Hepatocyte (in vitro differentiated cells): Measurements from ENCODE around the gene GSTA5. TPM values are rescaled to one million over a fixed set of nuclear protein-coding genes. Genes with fewer than 3 reads are reported as not detected.
"Not testable (repeated sequence)": the region's sequence is repeated elsewhere in the genome, so short reads cannot be mapped to it uniquely, and the experiment has no call there.

Source experiments
- DNase-seq: peaks from one replicate; pipeline ENCODE4 v3.0.0-alpha.2; 2016; ENCODE audit warnings: low spot score
- H2AFZ ChIP-seq: fragments of 200-600 bp; sonication (generic); 2 replicates; pipeline ENCODE4 v1.6.0; 2016; ENCODE audit warnings: antibody characterized with exemption, mild to moderate bottlenecking
- H3K27ac ChIP-seq: fragments of 200-600 bp; sonication (generic); 2 replicates; pipeline ENCODE4 v1.5.1; 2016; ENCODE audit warnings: mild to moderate bottlenecking
- H3K27me3 ChIP-seq: fragments of 200-600 bp; sonication (generic); 2 replicates; pipeline ENCODE4 v1.6.1; 2016
- H3K36me3 ChIP-seq: fragments of 200-600 bp; sonication (generic); replicated peaks from 2 replicates; pipeline ENCODE4 v1.5.1; 2016; ENCODE audit warnings: low read depth; ENCODE audit not compliant: insufficient read depth
- H3K4me1 ChIP-seq: fragments of 200-600 bp; sonication (generic); 2 replicates; pipeline ENCODE4 v1.5.1; 2016; ENCODE audit warnings: mild to moderate bottlenecking, moderate library complexity; ENCODE audit not compliant: insufficient read depth
- H3K4me2 ChIP-seq: fragments of 200-600 bp; sonication (generic); 2 replicates; pipeline ENCODE4 v1.6.0; 2016
- H3K4me3 ChIP-seq: fragments of 200-600 bp; sonication (generic); 2 replicates; pipeline ENCODE4 v1.5.1; 2016; ENCODE audit warnings: mild to moderate bottlenecking
- H3K79me2 ChIP-seq: fragments of 200-600 bp; sonication (generic); 2 replicates; pipeline ENCODE4 v1.6.0; 2017; ENCODE audit warnings: mild to moderate bottlenecking
- H3K9me2 ChIP-seq: fragments of 200-600 bp; sonication (generic); replicated peaks from 2 replicates; pipeline ENCODE4 v1.6.0; 2017; ENCODE audit warnings: mild to moderate bottlenecking; ENCODE audit not compliant: insufficient read depth
- H3K9me3 ChIP-seq: fragments of 200-600 bp; sonication (generic); 2 replicates; pipeline ENCODE4 v1.5.1; 2016; ENCODE audit warnings: low read depth, mild to moderate bottlenecking
- H4K20me1 ChIP-seq: fragments of 200-600 bp; sonication (generic); 2 replicates; pipeline ENCODE4 v1.6.0; 2016; ENCODE audit warnings: mild to moderate bottlenecking; ENCODE audit not compliant: insufficient read depth, poor library complexity, severe bottlenecking
- EZH2 ChIP-seq: fragments of 200-600 bp; sonication (generic); IDR thresholded peaks from 2 replicates; pipeline ENCODE4 v1.6.1; 2016; ENCODE audit warnings: antibody characterized with exemption, mild to moderate bottlenecking, borderline replicate concordance
- EZH2phosphoT487 ChIP-seq: fragments of 200-600 bp; sonication (generic); IDR thresholded peaks from one replicate; pipeline ENCODE4 v1.6.1; 2018; ENCODE audit warnings: antibody characterized with exemption, mild to moderate bottlenecking, low read depth, moderate library complexity; ENCODE audit not compliant: unreplicated experiment, severe bottlenecking
- WGBS: methylation state at CpG from one replicate; pipeline ENCODE4 v1.1.6; 2016; ENCODE audit warnings: low lambda C conversion rate; ENCODE audit errors: missing lambda C conversion rate; 5-methylcytosine and 5-hydroxymethylcytosine counted together
- polyA plus RNA-seq: library from polyadenylated mRNA; unstranded; fragments of >200 nt; fragmentation: Nextera tagmentation; extraction: Ambion mirVana; gene quantifications from 2 replicates; pipeline ENCODE4 v1.2.1, GENCODE V29; 2016
- total RNA-seq: library from RNA; depleted of rRNA; stranded (reverse); fragments of >200 nt; gene quantifications from 2 replicates; pipeline ENCODE4 v1.2.3, GENCODE V29; 2014
- TF ChIP-seq, protein P1 (sequence below): fragments of 200-600 bp; sonication (generic); IDR thresholded peaks from 2 replicates; pipeline ENCODE4 v1.5.1; 2016; ENCODE audit warnings: antibody characterized with exemption, mild to moderate bottlenecking; ENCODE audit not compliant: poor library complexity

Gene GSTA5
- total and polyA plus RNA-seq, 2 experiments from 2014 or later: not detected

DNA sequence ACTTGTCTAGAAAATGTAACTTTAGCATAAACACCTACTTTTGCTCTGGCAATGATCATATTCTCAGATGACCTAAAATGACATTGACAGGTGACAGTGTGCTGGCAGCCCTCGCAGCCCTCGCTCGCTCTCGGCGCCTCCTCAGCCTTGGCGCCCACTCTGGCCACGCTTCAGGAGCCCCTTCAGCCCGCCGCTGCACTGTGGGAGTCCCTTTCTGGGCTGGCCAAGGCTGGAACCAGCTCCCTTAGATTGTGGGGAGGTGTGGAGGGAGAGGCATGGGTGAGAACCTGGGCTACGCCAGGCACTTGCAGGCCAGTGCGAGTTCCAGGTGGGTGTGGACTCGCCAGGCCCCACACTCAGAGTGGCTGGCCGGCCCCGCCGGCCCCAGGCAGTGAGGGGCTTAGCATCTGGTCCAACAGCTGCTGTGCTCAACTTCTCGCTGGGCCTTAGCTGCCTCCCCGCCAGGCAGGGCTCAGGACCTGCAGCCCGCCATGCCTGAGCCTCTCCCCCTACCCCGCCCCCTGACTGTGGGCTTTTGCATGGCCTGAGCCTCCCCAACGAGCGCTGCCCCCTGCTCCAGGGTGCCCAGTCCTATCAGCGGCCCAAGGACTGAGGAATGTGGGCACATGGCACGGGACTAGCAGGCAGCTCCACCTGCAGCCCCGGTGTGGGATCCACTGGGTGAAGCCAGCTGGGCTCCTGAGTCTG lies 54.2 kb downstream of the GSTA5 start:
- peak overlapping the region; percentile 70 for H3K27ac ChIP-seq

DNA sequence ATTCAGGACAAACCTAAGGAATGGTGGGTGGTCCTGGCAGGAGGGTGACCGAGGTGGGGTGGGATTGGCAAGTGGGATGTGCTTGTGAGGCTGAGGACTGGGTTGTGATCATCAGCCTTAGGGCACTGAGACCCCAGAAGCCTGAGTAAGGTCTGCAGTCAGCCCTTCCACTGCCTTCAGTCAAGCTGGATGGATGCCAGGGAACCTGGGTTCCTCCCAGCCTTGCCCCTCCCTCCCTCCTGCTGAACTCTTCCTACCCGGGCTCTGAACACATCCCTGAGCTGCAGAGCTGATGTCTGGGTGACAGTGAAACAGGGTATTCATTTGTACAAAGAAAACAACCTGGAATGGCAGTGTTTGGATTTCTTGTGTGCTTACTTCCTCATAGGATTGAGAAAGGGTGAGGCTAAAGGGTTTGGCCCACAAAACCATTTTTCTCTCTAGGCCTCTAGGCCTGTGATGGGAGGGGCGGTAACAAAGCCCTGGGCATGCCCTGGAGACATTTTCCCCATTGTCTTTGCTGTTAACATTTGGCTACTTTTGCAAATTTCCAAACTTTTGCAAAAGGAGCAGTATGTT lies 57.8 kb downstream of the GSTA5 start:
- H3K4me3 ChIP-seq, H4K20me1 ChIP-seq, DNase-seq, H3K9me3 ChIP-seq, H3K36me3 ChIP-seq, H3K4me2 ChIP-seq, H3K79me2 ChIP-seq, H2AFZ ChIP-seq, H3K9me2 ChIP-seq, H3K27me3 ChIP-seq, H3K4me1 ChIP-seq: not testable (repeated sequence)
- 64% methylated on average over 3 of the region's 3 CpGs for WGBS
- H3K27ac ChIP-seq: peak overlapping the region; percentile 26

More for the DNA sequence above, 54.2 kb downstream of the GSTA5 start:
- TF ChIP-seq, protein P1, sequence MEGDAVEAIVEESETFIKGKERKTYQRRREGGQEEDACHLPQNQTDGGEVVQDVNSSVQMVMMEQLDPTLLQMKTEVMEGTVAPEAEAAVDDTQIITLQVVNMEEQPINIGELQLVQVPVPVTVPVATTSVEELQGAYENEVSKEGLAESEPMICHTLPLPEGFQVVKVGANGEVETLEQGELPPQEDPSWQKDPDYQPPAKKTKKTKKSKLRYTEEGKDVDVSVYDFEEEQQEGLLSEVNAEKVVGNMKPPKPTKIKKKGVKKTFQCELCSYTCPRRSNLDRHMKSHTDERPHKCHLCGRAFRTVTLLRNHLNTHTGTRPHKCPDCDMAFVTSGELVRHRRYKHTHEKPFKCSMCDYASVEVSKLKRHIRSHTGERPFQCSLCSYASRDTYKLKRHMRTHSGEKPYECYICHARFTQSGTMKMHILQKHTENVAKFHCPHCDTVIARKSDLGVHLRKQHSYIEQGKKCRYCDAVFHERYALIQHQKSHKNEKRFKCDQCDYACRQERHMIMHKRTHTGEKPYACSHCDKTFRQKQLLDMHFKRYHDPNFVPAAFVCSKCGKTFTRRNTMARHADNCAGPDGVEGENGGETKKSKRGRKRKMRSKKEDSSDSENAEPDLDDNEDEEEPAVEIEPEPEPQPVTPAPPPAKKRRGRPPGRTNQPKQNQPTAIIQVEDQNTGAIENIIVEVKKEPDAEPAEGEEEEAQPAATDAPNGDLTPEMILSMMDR: no peak
- no peak for TF ChIP-seq EZH2
- TF ChIP-seq EZH2phosphoT487: no peak
- Histone ChIP-seq H3K4me3 (no peak overlapping the region), H3K9me3 (no peaks in the 10 kb centered on the region), H3K9me2 (no peaks in the 10 kb centered on the region), H3K79me2 (no peaks in the 10 kb centered on the region), H3K27me3 (no peaks in the 10 kb centered on the region), H3K4me1 (peaks cover 5% of the 10 kb centered on the region), H4K20me1 (no peaks in the 10 kb centered on the region), H3K36me3 (no peaks in the 10 kb centered on the region), H2AFZ (no peak overlapping the region), H3K4me2 (no peak overlapping the region)
- no peak for DNase-seq
- 97% methylated on average over 24 of the region's 24 CpGs for WGBS

DNA sequence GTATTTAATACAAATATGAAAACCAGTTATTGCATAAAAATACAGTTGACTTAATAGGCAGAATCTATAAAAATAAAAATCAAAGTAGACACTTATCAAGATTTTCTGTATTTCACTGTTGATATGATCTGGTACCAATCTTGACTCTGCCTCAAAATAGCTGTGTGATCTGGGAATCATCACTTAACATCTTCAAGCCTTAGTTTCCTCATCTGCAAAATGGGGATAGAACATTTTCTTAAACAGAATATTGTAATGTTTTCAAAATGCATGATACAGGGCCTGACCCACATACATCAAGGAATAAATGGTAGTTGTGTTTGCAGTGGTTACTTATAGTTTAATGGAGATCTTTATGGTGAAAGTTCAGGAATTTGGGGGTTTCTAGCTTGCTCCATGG lies 58.4 kb downstream of the GSTA5 start:
- not testable (repeated sequence) for H3K36me3 ChIP-seq, DNase-seq, H3K79me2 ChIP-seq, H3K27ac ChIP-seq, H3K4me1 ChIP-seq, H3K9me2 ChIP-seq, H4K20me1 ChIP-seq, H3K27me3 ChIP-seq, H3K4me3 ChIP-seq, H3K4me2 ChIP-seq, H3K9me3 ChIP-seq, H2AFZ ChIP-seq

Other genes starting within 250 kb of the GSTA5 start
- gene TMEM14A, start 169.7 kb downstream of the GSTA5 start, total RNA-seq: 70.6 and 84.5 TPM in 2 replicates
- gene TMEM14A, start 169.7 kb downstream of the GSTA5 start, polyA plus RNA-seq: 80.4 and 86.9 TPM in 2 replicates
- 402 and 441 TPM in 2 replicates for gene GSTA2, start 77.3 kb downstream of the GSTA5 start, total RNA-seq
- 305 and 383 TPM in 2 replicates for gene GSTA2, start 77.3 kb downstream of the GSTA5 start, polyA plus RNA-seq
- 1,177 and 1,195 TPM in 2 replicates for gene GSTA1, start 37.0 kb downstream of the GSTA5 start, total RNA-seq
- 767 and 1,158 TPM in 2 replicates for gene GSTA1, start 37.0 kb downstream of the GSTA5 start, polyA plus RNA-seq
- not detected in 2 replicates for gene GSTA3, start 68.9 kb upstream of the GSTA5 start, total RNA-seq
- gene GSTA3, start 68.9 kb upstream of the GSTA5 start, polyA plus RNA-seq: not detected in 2 replicates
- gene GSTA4, start 154.5 kb upstream of the GSTA5 start, total RNA-seq: 83.8 and 89.2 TPM in 2 replicates
- 79.6 and 88.4 TPM in 2 replicates for gene GSTA4, start 154.5 kb upstream of the GSTA5 start, polyA plus RNA-seq
- gene CILK1, start 221.0 kb upstream of the GSTA5 start, total RNA-seq: 30.0 and 30.5 TPM in 2 replicates
- gene CILK1, start 221.0 kb upstream of the GSTA5 start, polyA plus RNA-seq: 6.3 and 7.5 TPM in 2 replicates
- 33.3 and 36.6 TPM in 2 replicates for gene FBXO9, start 224.6 kb upstream of the GSTA5 start, total RNA-seq
- gene FBXO9, start 224.6 kb upstream of the GSTA5 start, polyA plus RNA-seq: 79.8 and 84.0 TPM in 2 replicates